ENCODE measurements around the gene KIN.
"Not testable (repeated sequence)": the region's sequence is repeated elsewhere in the genome, so short reads cannot be mapped to it uniquely, and the experiment has no call there.

KIN gene

GRCh38 chr10:7750222-7750621 lies 37.6 kb downstream of the KIN start:
- H3K27me3 ChIP-seq (ENCODE audit: insufficient read depth, low read length, poor library complexity) = no peaks in the 10 kb centered on the region
- H3K4me2 ChIP-seq (ENCODE audit: insufficient read depth, low read length) = no peak overlapping the region
- no peaks in the 10 kb centered on the region for H3K4me1 ChIP-seq (ENCODE audit: insufficient read depth, low read length)
- H3K36me3 ChIP-seq (ENCODE audit: insufficient read depth, low read length) = peaks cover 34% of the 10 kb centered on the region
- no peak overlapping the region for H3K27ac ChIP-seq (ENCODE audit: low read length)
- H3K9me3 ChIP-seq (ENCODE audit: insufficient read depth, low read length, severe bottlenecking) = no peaks in the 10 kb centered on the region
- H2AFZ ChIP-seq (ENCODE audit: low read depth, low read length) = no peak overlapping the region
- no peak overlapping the region for H3K9ac ChIP-seq (ENCODE audit: low read depth, low read length)
- H3K4me3 ChIP-seq (ENCODE audit: low read depth in 1 of 2, low read length in 2 of 2) = no peak overlapping the region
- TF ChIP-seq CTCF (IDR thresholded peaks at IDR 0.05; ENCODE audit: borderline replicate concordance, extremely low read depth, low read length, poor library complexity, severe bottlenecking) = no peak
- TF ChIP-seq EZH2 (IDR thresholded peaks at IDR 0.05; ENCODE audit: borderline replicate concordance, low read depth, low read length, severe bottlenecking) = no peak
- ATAC-seq (ENCODE audit: insufficient read depth, low read depth) (no peak), DNase-seq (no peak)
- H3K79me2 ChIP-seq (ENCODE audit: insufficient read depth, low read length) = no peaks in the 10 kb centered on the region
- no peaks in the 10 kb centered on the region for H4K20me1 ChIP-seq (ENCODE audit: insufficient read depth, low read length)

- not testable (repeated sequence) for H3K27ac ChIP-seq (ENCODE audit: low read length)
- peaks cover 18% of the 10 kb centered on the region for H3K36me3 ChIP-seq (ENCODE audit: insufficient read depth, low read length)
These were observed 39.2 kb downstream of the KIN start for GRCh38 chr10:7748637-7749036.

GRCh38 chr10:7744307-7744706 lies 43.5 kb downstream of the KIN start:
- no peak for ATAC-seq (ENCODE audit: insufficient read depth, low read depth)
- no peaks in the 10 kb centered on the region for H3K4me1 ChIP-seq (ENCODE audit: insufficient read depth, low read length)
- H3K27me3 ChIP-seq (ENCODE audit: insufficient read depth, low read length, poor library complexity) = no peaks in the 10 kb centered on the region
- H3K36me3 ChIP-seq (ENCODE audit: insufficient read depth, low read length) = no peaks in the 10 kb centered on the region
- no peak overlapping the region for H2AFZ ChIP-seq (ENCODE audit: low read depth, low read length)
- H4K20me1 ChIP-seq (ENCODE audit: insufficient read depth, low read length) = no peaks in the 10 kb centered on the region
- H3K9ac ChIP-seq (ENCODE audit: low read depth, low read length) = no peak overlapping the region
- H3K4me3 ChIP-seq (ENCODE audit: low read depth in 1 of 2, low read length in 2 of 2) = no peak overlapping the region
- H3K27ac ChIP-seq (ENCODE audit: low read length) = no peak overlapping the region
- no peaks in the 10 kb centered on the region for H3K79me2 ChIP-seq (ENCODE audit: insufficient read depth, low read length)
- H3K9me3 ChIP-seq (ENCODE audit: insufficient read depth, low read length, severe bottlenecking) = no peaks in the 10 kb centered on the region
- DNase-seq = no peak
- TF ChIP-seq EZH2 (IDR thresholded peaks at IDR 0.05; ENCODE audit: borderline replicate concordance, low read depth, low read length, severe bottlenecking) = no peak
- H3K4me2 ChIP-seq (ENCODE audit: insufficient read depth, low read length) = no peak overlapping the region

More at GRCh38 chr10:7748637-7749036, 39.2 kb downstream of the KIN start:
- H3K4me1 ChIP-seq (ENCODE audit: insufficient read depth, low read length); DNase-seq; H3K9me3 ChIP-seq (ENCODE audit: insufficient read depth, low read length, severe bottlenecking); H3K27me3 ChIP-seq (ENCODE audit: insufficient read depth, low read length, poor library complexity); H2AFZ ChIP-seq (ENCODE audit: low read depth, low read length); H3K4me2 ChIP-seq (ENCODE audit: insufficient read depth, low read length); H3K9ac ChIP-seq (ENCODE audit: low read depth, low read length); H3K79me2 ChIP-seq (ENCODE audit: insufficient read depth, low read length); H3K4me3 ChIP-seq (ENCODE audit: low read depth in 1 of 2, low read length in 2 of 2); H4K20me1 ChIP-seq (ENCODE audit: insufficient read depth, low read length); ATAC-seq (ENCODE audit: insufficient read depth, low read depth): not testable (repeated sequence)

- H3K79me2 ChIP-seq (ENCODE audit: insufficient read depth, low read length) = no peaks in the 10 kb centered on the region
- DNase-seq = no peak
- no peak for ATAC-seq (ENCODE audit: insufficient read depth, low read depth)
- no peaks in the 10 kb centered on the region for H3K27me3 ChIP-seq (ENCODE audit: insufficient read depth, low read length, poor library complexity)
- H3K36me3 ChIP-seq (ENCODE audit: insufficient read depth, low read length) = no peaks in the 10 kb centered on the region
- no peaks in the 10 kb centered on the region for H3K9me3 ChIP-seq (ENCODE audit: insufficient read depth, low read length, severe bottlenecking)
- H3K4me2 ChIP-seq (ENCODE audit: insufficient read depth, low read length) = no peak overlapping the region
- TF ChIP-seq EZH2 (IDR thresholded peaks at IDR 0.05; ENCODE audit: borderline replicate concordance, low read depth, low read length, severe bottlenecking) = no peak
- TF ChIP-seq CTCF (IDR thresholded peaks at IDR 0.05; ENCODE audit: borderline replicate concordance, extremely low read depth, low read length, poor library complexity, severe bottlenecking) = no peak
- no peaks in the 10 kb centered on the region for H4K20me1 ChIP-seq (ENCODE audit: insufficient read depth, low read length)
- H3K4me3 ChIP-seq (ENCODE audit: low read depth in 1 of 2, low read length in 2 of 2) = no peak overlapping the region
- H3K27ac ChIP-seq (ENCODE audit: low read length) = no peak overlapping the region
- no peak overlapping the region for H3K9ac ChIP-seq (ENCODE audit: low read depth, low read length)
- H3K4me1 ChIP-seq (ENCODE audit: insufficient read depth, low read length) = no peaks in the 10 kb centered on the region
- H2AFZ ChIP-seq (ENCODE audit: low read depth, low read length) = no peak overlapping the region
These were observed 49.0 kb downstream of the KIN start for GRCh38 chr10:7738536-7739407.

Measured in DND-41 (cell line).